Body of pancreas (tissue), 4 donors: ENCODE data around the gene CPLX3.

Experiments
- POLR2A ChIP-seq, 3 donors: fragments of 450-650 bp; IDR thresholded peaks; one replicate each; pipeline ENCODE4 v1.6.1; 2016; ENCODE audit warnings: antibody characterized with exemption in 3 of 3, mild to moderate bottlenecking in 2 of 3
- TF ChIP-seq, protein P1 (sequence below), 7 experiments: fragments of 450-650 bp in 4 of 7; fragments of 200-600 bp in 3 of 7; sonication (generic) in 3 of 7; IDR thresholded peaks; one replicate each; pipeline ENCODE4 v1.5.1; 2016 to 2019; ENCODE audit warnings: antibody characterized with exemption in 7 of 7

DNA sequence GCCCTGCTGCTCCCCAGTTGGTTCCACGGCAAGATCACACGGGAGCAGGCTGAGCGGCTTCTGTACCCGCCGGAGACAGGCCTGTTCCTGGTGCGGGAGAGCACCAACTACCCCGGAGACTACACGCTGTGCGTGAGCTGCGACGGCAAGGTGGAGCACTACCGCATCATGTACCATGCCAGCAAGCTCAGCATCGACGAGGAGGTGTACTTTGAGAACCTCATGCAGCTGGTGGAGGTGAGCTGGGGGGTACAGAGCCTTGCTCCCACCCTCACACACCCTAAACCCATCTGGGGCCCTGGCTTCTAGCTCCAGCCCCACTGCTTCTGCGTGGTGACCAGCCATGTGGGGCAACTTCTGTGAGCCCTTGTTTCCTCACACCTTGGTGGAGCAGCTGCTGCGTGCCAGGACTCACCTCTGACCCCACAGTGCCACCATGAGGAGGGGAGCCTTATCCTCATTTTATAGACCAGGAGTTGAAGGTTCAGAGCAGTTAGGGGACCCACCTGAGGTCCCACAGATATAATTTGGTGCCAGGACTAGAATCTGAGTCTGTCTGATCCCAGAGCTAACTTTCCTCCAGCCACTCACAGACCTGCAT lies 27.1 kb upstream of the CPLX3 start:
- TF ChIP-seq POLR2A (IDR thresholded peaks at IDR 0.05) = no peak
- TF ChIP-seq, protein P1, sequence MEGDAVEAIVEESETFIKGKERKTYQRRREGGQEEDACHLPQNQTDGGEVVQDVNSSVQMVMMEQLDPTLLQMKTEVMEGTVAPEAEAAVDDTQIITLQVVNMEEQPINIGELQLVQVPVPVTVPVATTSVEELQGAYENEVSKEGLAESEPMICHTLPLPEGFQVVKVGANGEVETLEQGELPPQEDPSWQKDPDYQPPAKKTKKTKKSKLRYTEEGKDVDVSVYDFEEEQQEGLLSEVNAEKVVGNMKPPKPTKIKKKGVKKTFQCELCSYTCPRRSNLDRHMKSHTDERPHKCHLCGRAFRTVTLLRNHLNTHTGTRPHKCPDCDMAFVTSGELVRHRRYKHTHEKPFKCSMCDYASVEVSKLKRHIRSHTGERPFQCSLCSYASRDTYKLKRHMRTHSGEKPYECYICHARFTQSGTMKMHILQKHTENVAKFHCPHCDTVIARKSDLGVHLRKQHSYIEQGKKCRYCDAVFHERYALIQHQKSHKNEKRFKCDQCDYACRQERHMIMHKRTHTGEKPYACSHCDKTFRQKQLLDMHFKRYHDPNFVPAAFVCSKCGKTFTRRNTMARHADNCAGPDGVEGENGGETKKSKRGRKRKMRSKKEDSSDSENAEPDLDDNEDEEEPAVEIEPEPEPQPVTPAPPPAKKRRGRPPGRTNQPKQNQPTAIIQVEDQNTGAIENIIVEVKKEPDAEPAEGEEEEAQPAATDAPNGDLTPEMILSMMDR (IDR thresholded peaks at IDR 0.05) = no peak
